HEK293 (cell line): Measurements from ENCODE around the gene FOXP1.

Source experiments
- ATF2 ChIP-seq: fragments of 450-650 bp; formaldehyde crosslinking; IDR thresholded peaks from 2 replicates; pipeline ENCODE4 v1.5.1; 2016; ENCODE audit warnings: missing biosample characterization, missing genetic modification characterization, low read depth
- CTCF ChIP-seq: fragments of 450-650 bp; formaldehyde crosslinking; IDR thresholded peaks from 2 replicates; pipeline ENCODE4 v1.5.1; 2016; ENCODE audit warnings: missing biosample characterization, missing genetic modification characterization
- HOXC10 ChIP-seq: sonication (generic); formaldehyde crosslinking; IDR thresholded peaks from 2 replicates; pipeline ENCODE4 v1.8.1; 2023; ENCODE audit warnings: mild to moderate bottlenecking, missing genetic modification reagents
- MYNN ChIP-seq: fragments of 450-650 bp; formaldehyde crosslinking; IDR thresholded peaks from 2 replicates; pipeline ENCODE4 v1.5.1; 2016; ENCODE audit warnings: missing biosample characterization, missing genetic modification characterization, borderline replicate concordance
- ZNF132 ChIP-seq: fragments of 450-650 bp; formaldehyde crosslinking; IDR thresholded peaks from 2 replicates; pipeline ENCODE4 v1.5.1; 2017; ENCODE audit warnings: missing biosample characterization, missing genetic modification characterization, borderline replicate concordance
- ZNF18 ChIP-seq: fragments of 450-650 bp; formaldehyde crosslinking; IDR thresholded peaks from 2 replicates; pipeline ENCODE4 v1.5.1; 2016; ENCODE audit warnings: missing biosample characterization, missing genetic modification characterization
- ZNF311 ChIP-seq: fragments of 450-650 bp; formaldehyde crosslinking; IDR thresholded peaks from 2 replicates; pipeline ENCODE4 v1.5.1; 2017; ENCODE audit warnings: missing biosample characterization, missing genetic modification characterization, borderline replicate concordance
- ZNF37A ChIP-seq: fragments of 450-650 bp; IDR thresholded peaks from 2 replicates; pipeline ENCODE4 v1.5.1; 2018; ENCODE audit warnings: missing biosample characterization, missing genetic modification characterization
- ZNF416 ChIP-seq: fragments of 450-650 bp; formaldehyde crosslinking; IDR thresholded peaks from 2 replicates; pipeline ENCODE4 v1.5.1; 2016; ENCODE audit warnings: missing biosample characterization, missing genetic modification characterization
- ZNF513 ChIP-seq: fragments of 450-650 bp; IDR thresholded peaks from 2 replicates; pipeline ENCODE4 v1.5.1; 2018; ENCODE audit warnings: missing biosample characterization, missing genetic modification characterization
- ZNF549 ChIP-seq: fragments of 450-650 bp; IDR thresholded peaks from 2 replicates; pipeline ENCODE4 v1.5.1; 2018; ENCODE audit warnings: missing biosample characterization, missing genetic modification characterization, mild to moderate bottlenecking, inconsistent platforms, moderate library complexity
- ZNF664 ChIP-seq: fragments of 450-650 bp; formaldehyde crosslinking; IDR thresholded peaks from 2 replicates; pipeline ENCODE4 v1.5.1; 2016; ENCODE audit warnings: missing biosample characterization, missing genetic modification characterization

GRCh38 chr3:71428841-71429596, 154.5 kb downstream of the FOXP1 start:
- TF ChIP-seq CTCF (tag by site-specific recombination) (no peak), ZNF416 (no peak), ZNF37A (no peak), ATF2 (no peak), ZNF18 (tag by site-specific recombination) (no peak), MYNN (tag by site-specific recombination) (no peak), ZNF513 (tag by site-specific recombination) (no peak), HOXC10 (no peak), ZNF311 (tag by site-specific recombination) (no peak), ZNF664 (tag by site-specific recombination) (no peak), ZNF549 (tag by site-specific recombination) (no peak), ZNF132 (tag by site-specific recombination) (no peak)
